ENCODE data around the gene SSH2.
"Not testable (repeated sequence)": the region's sequence is repeated elsewhere in the genome, so short reads cannot be mapped to it uniquely, and the experiment has no call there.

SSH2 gene

DNA sequence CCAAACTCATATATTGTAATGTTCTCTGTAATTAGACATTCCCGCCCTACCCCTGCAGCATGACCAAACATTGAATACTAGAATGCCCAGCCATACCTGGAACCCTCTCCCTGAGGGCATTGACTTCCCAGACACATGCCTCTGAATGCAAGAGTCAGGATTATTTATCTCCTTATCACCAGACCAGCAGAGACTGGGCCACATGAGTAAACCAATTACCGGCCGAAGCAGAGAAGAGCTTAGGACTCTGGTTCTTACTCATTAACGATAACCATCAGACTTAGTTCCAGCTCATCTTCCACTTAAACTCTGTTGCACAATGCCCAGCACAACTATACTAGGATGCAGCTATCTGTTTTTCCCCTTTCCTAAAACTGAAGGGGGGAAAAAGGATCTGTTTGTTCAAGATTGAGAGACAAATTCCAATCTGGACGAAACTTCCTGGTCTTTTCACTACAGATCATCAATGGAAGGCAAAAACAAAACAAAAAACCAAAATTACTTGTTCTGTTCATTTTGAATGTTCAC is 219.1 kb downstream of the SSH2 start:
- no peak for DNase-seq (ENCODE audit: low read depth in 3 of 3)

DNA sequence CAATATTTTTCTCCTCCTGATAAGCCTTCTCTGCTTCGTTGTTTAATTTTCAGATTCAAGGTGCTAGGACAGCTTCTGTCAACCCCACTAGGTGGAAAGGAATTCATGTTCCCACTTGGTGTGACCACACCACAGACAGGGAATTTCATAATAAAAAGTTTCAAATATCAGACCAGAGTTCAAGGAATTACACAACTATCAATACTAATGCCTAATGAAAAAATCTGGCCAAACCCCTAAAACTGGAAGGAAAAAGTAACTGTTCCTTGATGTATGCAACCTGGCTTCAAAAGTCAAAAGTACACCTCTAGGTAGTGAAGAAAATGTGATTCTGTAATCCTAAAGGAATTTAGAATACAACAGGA is 219.5 kb downstream of the SSH2 start:
- DNase-seq (ENCODE audit: low read depth in 3 of 3), result no peak

DNA sequence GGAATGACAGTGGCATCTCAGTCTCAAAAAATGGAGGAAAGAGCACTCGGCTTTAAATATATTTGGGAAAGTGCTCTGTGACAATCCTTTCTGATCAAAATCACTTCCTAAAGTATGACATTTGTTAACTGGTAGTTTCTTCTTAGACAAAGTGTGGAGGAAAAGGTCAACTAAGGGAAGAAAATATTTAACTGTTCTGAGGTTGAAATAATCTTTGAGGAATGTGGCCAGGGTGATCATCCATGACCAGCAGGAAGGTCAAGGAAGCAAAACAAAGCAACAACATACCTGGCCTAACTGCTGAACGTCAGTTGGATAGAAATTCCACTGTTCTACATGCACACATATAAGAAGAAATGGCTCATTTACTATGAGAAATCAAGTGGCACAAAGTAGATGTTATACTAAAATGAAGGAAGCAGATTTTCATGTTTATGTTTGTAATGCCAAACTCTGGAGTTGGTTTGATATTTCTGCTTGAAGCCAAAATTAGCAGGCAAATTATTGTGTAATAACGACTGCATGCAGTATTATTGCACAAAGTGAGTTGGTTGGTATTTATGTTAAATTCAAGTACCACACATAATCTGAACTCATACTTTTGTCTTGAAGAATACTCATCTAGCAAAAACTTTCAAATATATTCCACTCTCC is 220.0 kb downstream of the SSH2 start:
- DNase-seq (ENCODE audit: low read depth in 3 of 3), result no peak

DNA sequence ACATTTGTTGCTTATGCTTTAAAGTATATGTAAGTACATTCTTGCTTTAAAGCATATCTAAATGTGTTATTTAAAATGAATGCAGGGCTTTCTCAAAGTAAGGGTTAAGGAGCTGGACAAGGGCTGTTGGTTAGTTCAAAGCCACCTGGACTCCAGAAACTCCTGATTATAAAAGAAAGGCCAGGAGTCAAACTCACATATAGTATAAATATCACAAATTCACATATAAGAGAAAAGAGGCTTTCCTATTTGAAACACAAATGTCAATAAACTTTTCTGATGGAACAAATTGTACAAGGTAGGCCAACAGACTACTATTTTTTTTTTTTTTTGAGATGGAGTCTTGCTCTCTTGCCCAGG is 222.8 kb downstream of the SSH2 start:
- DNase-seq (ENCODE audit: low read depth in 3 of 3), result no peak

DNA sequence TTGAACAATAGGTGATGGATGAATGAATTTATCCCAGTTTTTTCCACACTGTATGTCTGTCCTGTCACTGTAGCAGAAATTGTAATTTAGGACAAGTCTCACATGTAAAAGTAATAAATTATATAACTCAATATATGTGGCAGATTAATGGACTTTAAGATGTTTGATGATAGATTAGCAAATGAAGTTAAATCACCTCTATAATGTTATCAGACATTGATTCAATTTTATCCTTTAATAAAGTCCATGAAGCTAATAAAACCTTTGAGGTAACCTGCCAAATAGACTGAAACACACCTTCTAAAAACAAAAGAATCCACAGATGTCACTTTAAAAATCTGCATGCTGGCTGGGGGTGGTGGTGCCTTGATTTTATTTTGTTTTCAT is 224.0 kb downstream of the SSH2 start:
- no peak for DNase-seq (ENCODE audit: low read depth in 3 of 3)

DNA sequence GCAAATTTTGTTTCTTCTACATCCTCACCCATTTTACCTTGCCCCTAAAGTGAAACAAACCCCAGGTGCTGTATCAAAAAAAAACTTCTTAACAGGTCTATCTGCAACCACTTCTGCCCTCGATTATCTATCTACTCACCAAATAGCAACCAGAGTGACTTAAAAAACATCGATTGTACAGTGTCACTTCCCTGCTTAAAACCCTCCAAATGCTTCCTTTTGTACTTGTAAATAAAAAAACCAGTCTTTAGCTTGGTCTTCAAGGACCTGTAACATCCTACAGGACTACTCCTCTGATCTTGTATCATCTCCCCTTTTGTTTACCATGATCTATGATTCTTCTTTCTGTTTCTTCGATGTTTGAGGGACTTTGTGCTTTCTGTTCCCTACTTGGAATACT is 224.6 kb downstream of the SSH2 start:
- no peak for DNase-seq (ENCODE audit: low read depth in 3 of 3)

DNA sequence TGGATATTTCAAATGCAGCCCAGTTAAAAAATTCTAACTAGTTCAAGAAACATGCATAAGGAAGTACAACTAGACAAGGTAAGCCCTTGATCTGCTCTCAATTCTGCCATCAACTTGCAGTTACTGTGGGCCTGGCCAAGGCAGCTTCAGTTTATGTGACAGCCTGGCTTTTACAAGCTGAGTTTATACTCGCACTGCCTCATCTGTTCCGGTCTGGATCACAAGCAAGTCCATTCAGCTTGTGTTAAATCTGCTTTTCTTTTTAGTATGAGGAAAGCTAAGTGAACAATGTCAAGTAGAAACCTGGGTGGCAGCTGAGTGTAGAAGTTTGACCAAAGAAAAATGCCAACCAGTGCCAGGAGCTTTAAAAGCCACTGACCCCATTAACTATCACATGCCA is 230.7 kb downstream of the SSH2 start:
- DNase-seq (ENCODE audit: low read depth in 3 of 3), result no peak

DNA sequence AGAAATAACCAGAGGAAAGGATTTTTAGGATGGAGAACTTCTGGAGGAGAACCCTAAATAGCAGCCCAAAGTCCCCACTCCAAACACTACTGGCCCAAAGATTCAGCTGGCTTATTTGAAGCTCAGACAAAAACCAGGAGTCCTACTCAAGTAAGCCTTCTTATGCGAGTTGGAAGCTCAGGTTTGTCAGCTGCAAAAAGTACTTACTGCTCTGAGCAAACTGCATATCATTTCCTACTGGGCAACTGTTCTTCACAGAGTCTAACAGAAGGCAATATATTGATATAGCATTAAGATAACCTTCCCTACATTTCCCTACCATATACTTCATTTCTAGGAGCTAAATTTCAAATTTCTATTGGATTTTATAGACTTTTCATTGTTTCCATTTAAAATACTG is 231.2 kb downstream of the SSH2 start:
- DNase-seq (ENCODE audit: low read depth in 3 of 3), result no peak

DNA sequence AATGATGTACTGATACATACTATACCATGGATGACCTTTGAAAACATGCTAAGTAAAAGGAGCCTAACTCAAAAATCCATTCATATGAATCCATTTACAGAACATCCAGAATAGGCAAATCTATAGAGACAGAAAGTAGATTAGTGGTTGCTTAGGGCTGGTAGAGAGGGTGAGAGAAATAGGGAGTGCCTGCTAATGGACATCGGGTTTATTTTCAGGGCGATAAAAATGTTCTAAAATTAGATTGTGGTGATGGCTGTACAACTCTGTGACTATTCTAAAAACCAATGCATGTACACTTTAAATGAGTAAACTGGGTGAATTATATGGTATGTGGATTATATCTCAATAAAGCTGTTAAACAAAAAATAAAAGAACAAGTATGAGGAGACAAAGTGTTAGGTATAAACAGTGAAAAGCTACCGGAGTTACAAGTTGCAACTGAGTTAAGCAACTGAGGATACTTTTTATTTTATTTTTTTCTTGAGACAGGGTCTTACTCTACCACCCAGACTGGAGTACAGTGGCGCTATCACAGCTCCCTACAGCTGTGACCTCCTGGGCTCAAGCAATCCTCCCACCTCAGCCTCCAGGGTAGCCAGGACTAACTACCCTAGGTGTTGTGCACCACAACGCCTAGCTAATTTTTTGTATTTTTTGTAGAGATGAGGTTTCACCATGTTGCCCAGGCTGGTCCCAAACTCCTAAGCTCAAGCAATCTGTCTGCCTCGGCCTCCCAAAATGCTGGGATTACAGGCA is 231.8 kb downstream of the SSH2 start:
- no peak for DNase-seq (ENCODE audit: low read depth in 3 of 3)

DNA sequence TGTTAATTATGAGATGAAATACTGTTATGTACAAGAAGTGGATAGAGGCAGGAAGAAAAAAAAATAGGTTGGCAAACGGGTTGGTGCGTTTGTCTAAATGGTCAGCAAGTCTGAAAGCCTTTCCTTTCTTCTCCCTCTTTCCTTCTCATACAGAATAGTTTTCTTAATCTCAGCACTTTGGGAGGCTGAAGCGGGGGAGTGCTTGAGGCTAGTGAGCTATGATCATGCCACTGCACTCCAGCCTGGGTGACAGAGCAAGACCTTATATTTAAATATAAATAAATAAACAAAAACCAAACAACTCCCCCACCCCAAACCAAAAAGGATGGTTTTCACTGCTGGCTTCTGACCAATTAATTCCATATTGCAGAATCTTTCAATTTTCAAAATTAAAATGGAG is 232.7 kb downstream of the SSH2 start:
- no peak for DNase-seq (ENCODE audit: low read depth in 3 of 3)

DNA sequence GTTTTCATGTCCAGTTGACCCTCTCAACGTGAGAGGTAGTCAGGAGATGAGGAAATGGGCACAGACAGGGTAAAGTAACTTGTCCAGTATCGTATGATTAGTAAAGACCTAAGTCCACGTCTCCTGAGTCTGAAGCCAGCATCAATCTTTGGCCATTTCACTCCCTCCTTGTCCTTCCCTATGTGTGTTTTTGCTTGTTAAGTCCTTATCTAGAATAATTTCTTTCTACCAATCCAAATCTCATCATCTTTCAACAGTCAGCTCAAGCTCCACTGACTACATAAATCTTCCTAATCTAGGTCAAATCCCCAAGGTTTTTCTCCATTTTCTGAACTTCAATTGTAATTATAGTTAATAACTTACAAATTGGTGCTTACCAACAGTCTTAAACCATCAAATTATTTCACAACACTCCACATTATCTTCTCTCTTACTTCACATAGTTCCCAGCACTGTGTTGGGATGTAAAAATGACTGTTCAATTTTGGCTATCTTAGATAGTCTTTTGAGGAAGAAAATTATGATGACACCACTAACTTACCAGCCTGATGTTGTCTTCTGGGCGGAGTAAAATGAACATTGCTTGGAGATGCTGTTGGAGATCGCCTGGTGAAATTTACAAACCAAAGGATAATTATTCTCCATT is 235.0 kb downstream of the SSH2 start:
- no peak for DNase-seq (ENCODE audit: low read depth in 3 of 3)

DNA sequence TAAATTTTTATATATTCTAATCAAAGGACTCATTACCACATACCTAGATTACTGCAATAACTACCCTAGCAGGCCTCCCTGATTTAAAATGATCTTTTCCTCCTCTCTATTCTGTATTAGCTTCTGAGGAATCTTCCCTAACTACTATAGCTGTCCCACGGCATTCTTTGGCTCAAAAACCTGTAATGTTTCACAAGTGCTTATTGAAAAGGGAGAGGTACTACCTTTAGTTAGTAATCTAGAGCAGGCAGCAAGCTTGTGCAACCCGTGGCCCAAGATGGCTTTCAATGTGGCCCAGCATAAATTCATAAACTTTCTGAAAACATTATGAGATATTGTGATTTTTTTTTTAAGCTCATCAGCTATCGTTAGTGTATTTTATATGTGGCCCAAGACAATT is 236.3 kb downstream of the SSH2 start:
- DNase-seq (ENCODE audit: low read depth in 3 of 3), result no peak

DNA sequence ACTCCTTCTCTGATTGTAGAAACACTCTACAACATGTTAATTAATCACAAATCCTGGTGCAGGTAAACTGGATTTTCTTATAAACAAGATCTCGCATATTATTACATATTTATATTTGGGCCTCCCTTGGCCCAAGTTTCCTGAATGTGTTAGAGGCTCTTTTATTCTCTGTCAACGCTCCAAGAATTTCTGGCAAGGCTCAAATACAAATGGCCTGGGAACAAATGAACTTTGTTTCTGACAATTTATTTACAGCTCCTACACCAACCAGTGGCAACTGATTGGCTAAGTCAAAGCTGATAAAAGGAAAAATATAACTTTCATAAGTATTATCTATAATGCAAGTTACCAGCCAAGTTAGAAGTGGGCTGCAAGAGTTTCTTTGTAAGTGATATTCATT is 242.4 kb downstream of the SSH2 start:
- no peak for DNase-seq (ENCODE audit: low read depth in 3 of 3)

DNA sequence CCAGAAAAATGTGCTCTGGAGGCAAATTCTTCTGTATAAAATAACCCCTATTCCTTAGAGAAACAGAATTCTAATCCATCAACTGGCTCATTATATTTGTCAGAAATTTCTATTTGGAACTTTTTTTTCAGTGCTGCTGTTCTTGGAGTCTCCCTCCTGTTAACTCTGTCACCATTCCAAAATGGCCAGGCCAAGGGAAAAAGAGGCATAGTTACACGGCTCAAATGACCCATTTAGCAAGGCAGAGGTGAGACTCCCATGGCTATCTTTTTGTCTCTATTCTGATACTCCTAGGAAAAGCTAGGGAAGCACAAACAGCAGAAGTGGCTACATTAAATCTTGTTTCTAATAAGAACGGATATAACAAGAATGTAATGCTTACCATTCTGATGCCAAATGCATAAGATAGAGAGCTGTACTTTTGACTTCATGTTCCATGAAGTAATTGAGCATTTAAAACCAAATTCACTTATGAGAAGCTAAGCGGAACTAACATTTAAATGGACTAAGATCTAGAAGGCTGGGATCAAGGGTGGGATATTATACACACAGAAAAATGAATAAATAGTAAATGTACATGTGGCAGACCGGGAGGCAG is 242.9 kb downstream of the SSH2 start:
- no peak for DNase-seq (ENCODE audit: low read depth in 3 of 3)

DNA sequence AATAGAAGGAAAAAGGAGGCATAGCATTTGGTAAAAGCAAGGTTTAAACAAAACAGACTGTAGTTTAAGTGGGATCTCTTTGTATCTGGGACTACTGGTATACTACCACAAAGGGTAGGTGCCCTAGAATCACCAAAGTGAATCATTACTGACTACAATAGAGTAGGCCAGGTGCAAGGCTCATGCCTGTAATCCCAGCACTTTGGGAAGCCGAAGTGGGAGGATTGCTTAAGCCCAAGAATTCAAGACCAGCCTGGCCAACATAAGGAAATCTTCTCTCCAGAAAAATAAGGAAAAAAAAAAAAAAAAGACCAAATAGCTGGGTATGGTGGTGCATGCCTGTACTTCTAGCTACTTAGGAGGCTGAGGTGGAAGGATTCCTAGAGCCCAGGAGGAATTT is 246.5 kb downstream of the SSH2 start:
- no peak for DNase-seq (ENCODE audit: low read depth in 3 of 3)

DNA sequence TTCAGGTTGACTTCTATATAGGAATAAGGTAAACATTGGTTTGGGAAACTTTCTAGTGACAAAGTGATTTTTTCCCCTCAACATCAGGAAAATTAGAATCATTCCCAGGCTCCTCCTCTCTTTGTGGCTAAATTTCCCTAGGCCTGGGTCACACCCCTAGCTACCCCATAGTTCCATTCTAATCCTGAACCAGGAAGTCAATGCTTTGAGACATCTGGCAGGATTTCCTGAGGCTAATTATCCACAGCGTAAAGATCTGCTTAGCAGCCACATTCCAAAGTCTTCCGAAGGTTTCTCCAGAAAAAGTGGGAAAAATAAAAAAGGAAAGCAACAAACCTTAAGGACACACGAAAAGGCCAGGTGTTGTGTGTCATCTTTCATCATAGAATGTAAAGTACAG is 247.0 kb downstream of the SSH2 start:
- DNase-seq (ENCODE audit: low read depth in 3 of 3), result no peak

DNA sequence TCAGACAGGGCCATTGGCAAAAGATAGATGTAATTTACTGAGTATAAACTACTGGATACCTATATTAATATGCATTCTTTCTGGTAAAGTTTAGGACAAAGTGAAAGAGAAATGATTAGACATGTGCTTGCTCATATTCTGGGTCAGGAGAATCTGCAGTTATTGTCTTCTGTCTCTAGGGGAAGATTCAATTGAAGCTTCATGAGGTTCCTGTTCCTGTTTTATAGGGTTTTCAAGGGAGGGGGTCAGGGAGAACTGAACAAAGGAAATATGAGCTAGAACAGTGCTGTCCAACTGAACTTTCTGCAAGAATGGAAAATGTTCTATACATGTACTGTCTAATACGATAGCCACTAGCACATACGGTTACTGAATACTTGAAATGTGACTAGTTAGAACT is 248.0 kb downstream of the SSH2 start:
- no peak for DNase-seq (ENCODE audit: low read depth in 3 of 3)

DNA sequence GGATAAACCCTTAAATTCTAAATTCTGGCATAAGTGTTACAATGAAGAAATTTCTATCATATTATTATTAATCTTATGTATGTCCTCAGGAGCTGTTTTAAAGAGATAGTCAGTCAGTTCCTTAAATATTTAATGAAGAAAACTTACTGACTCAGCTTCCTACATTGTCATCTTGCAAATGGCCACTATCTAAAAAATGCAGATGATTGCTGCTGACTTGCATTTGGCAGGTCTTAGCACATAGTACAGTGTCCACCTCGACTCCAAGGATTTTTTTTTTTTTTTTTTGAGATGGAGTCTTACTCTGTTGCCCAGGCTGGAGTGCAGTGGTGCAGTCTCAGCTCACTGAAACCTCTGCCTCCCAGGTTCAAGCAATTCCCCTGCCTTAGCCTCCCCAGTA is 252.2 kb downstream of the SSH2 start:
- DNase-seq (ENCODE audit: low read depth in 3 of 3), result no peak

DNA sequence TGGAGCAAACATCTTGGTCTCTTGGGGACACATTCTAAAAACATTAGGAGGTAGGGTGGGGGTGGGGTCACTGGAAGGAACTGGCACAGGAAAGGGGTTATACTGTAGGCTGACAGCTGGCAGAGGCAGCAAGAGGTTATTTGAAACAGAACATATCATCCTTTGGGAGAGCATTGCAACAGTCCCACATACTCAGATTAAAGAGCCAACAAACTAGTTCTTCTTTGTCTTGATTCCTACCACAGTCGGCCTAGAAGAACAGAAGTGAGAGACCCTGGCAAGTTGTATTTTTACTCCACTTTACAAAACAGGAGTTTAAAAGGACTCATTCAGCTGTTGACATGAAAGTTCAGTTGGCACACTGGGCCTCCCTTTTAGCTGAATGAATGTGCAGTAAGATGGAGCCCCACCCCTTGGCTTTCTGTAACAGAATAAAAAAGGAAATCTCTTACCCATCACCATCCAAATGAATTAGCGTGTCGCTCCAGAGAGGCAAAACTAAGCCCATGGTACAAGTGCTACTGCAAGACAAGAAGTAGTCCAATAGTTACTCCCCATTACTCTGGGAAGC is 252.7 kb downstream of the SSH2 start:
- DNase-seq (ENCODE audit: low read depth in 3 of 3), result no peak

DNA sequence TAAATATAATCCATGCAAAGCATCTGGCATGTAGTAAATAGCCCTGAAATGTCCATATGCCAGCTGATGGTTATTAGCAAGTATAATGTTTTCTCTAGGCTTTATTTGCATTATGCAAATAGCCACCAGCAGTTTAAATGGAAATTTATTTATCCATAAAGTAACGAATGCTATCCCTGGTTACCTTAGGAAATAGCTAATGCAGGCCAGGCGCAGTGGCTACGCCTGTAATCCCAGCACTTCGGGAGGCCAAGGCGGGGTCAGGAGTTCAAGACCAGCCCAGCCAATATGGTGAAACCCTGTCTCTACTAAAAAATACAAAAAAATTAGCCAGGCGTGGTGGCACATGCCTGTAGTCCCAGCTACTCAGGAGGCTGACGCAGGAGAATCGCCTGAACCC is 254.1 kb downstream of the SSH2 start:
- DNase-seq (ENCODE audit: low read depth in 3 of 3), result not testable (repeated sequence)

DNA sequence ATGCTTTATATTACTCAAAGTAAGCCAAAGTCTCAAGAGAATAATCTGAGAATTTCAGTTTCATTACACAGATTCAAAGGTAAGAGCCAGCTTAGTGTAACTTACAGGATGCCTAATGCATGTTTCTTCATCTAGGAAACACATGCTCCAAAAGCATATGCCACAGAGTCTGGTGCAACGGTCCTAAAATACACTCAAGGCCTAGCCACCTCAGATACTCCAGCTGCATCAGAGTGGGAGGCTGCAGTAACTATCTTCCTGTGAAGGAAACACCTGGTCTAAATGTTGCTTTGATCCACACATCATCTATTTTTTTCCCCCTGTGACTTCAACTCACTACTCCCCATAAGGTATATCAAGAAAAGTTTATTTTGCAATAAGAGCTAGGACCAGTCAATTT is 255.7 kb downstream of the SSH2 start:
- no peak for DNase-seq (ENCODE audit: low read depth in 3 of 3)

DNA sequence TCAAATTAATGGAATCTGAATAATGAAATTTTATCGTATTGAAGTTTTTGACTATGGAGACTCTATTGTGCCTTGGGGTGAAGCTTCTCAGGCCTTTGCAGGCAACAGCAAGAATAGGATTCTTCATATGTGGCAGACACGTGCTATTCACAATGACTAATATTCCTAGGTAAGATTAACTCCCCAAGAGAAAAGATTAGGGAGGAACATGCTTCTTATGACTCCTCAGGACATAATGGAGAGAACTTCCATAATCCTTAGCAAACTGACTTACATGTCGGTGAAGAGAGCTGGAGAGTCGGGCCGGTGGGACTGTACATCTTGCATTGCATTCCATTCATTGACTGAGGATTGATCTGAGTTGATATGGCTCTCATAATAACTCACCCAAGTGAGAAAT is 258.4 kb downstream of the SSH2 start:
- no peak for DNase-seq (ENCODE audit: low read depth in 3 of 3)

DNA sequence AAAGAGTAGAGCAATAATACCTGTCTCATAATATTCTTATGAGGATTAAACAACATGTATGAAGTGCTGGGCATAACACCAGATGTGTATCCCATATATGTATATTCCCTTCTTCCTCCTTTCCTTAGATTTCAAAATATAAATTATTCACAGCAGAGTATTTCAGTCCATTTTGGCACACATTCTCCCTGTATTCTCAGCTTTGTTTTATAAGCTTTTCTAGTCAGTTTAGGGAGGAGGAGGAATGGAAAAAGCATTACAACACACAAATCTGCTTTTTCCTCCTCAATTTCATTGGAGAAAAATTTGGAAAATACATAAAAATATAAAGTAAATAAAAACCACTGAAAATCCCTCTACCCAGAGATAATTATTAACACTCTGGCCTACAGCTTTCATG is 260.8 kb downstream of the SSH2 start:
- no peak for DNase-seq (ENCODE audit: low read depth in 3 of 3)

Measured in stimulated activated CD4-positive, alpha-beta T cell treated with anti-CD3 and anti-CD28 coated beads, TNF-alpha, amount 100 ng/mL, for 4 hours (primary cell).